DMS53 (cell line): ENCODE results near the gene ZNF639.
"Not testable (repeated sequence)": the region's sequence is repeated elsewhere in the genome, so short reads cannot be mapped to it uniquely, and the experiment has no call there.

Experiments
- DNase-seq: peaks from one replicate; lab custom pipeline; 2025; lab: John Stamatoyannopoulos, UW

Gene ZNF639

DNA sequence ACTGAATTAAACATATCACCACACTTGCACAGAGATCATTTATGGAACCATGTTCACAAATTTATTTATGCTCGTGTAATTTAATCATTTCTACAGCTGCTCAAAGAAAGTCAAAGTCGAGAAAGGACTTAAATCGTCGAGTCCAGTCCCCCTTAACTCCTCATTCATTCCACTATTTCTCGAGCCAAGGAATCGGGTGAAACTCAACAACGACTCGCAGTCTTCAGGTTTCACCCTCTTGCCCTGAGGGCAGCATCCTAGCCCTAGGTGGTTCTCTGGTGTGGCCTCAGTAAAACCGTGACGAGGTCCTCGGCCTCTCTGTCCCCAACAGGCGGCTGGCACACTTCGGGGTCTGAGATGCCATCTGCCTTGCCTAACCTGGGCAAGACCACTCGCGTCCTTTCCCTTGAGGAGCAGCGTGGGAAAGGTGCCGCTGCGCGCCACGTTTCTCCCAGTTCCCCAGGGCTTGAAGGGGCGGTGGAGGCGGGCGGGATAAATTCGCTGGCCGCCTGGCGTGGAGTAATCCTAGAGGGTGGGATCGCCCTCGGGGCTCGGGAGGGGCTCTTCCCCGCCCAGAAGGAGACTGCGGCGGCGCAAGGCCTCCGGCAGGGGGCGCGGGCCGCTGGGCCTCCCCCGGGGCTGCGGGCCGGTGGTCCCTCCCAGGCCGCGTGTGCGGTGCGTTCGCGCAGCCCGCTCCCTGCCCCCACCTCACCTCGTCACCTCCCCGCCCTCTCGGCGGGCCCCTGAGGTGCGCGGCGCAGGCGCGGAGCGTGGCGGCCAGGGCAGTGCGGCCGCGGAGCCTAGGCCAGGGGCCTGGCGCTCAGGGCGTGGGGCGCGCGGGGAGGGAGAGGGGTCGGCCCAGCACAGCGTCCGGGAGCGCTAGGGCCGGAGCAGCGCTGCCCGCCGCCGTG is at the start of gene ZNF639:
Gene ZNF639 (plus strand): TSS at position 746 of the 911 bp plus-strand sequence. CDS start 5,263 bp downstream, outside the sequence.
- peak; percentile 84 for DNase-seq

- not testable (repeated sequence) for DNase-seq
Observed at GRCh38 chr3:179274434-179274833, 48.4 kb upstream of the ZNF639 start.

DNA sequence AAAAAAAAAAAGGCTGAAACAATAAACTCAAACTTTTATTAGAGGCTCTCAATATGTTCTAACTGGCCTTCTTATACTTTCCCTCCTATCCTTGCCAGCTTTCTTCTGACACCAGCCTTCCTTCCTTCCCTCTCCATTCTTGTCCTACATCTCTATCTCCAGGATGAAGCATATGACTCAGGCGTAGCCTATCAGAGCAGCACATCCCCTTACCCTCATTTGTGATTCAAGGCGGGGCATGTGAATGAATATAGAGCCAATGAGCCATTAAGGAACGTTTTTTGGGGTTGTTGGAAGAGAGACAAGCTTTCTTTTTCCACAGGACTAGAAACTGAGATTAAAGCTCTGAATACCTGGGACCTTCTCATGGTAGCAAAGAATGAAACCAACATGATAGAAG is 46.8 kb upstream of the ZNF639 start:
- DNase-seq = no peak

GRCh38 chr3:179276743-179277142 is 46.1 kb upstream of the ZNF639 start:
- no peak for DNase-seq

- DNase-seq = no peak
Observed at GRCh38 chr3:179278151-179278550, 44.7 kb upstream of the ZNF639 start.

DNA sequence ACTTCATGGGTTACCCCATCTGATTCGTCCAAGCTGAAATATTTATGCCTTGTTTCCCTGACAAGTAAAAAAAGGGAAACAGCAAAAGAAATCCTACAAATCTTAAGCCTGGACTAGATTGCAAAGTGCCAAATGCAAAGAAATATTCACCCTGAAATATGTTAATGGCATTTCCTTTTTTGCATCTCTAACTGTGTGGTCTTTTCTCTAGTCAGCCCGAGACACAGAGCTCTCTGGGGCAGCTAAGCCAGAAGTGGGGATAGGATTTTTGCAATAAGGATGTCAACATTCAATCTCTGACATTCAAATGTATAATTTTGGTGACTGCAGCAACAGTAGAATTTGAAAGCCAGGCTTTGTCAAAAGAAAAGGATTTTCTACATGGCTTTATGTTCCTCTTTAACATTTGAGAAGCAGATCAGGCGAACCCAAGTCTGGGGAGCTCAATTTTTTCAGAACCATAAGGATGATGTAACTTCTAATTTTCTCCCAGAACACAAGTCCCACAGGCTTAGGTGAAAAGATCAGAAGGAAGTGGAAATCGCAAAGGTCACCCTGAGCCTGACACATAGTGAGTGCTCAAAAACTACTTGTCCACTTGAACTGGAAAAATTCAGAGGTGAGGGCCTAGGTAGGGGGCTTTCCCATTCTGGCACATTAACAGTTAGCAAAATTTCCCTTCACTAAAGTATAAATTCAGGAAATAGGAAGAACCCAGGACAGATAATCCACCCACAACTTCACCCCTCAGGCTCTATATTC is 43.7 kb upstream of the ZNF639 start:
- no peak for DNase-seq

DNA sequence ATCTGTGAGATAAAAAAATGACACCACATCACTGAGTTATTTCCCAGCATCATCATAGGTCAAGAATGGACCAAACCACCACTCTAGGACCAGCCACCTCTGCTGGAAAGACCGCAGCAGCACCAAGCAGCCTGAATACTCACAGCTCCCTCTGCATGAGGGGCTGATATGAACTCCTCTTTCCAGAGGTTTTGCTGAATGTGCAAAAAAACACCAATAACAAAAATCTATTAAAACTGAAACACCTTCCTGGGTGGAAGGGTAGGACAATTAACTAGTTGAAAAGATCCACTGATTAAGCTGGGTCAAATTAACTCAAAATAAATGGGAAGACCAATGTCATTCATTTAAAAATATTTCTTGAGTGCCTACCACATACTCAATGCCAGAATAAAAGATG is 43.0 kb upstream of the ZNF639 start:
- no peak for DNase-seq

DNA sequence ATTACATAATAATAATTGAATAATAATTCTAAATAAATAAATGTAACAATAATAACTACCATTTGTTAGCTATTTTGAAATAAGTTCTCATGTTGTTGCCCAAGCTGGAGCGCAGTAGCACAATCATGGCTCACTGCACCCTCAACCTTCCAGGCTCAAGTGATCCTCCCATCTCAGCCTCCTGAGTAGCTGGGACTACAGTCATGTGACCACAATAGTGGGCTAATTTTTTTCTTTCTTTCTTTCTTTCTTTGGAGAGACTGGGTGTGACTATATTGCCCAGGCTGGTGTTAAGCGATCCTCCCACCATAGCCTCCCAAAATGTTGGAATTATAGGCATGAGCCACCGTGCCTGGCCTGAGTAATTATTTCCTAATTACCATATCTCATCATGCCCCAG is 41.0 kb upstream of the ZNF639 start:
- no peak for DNase-seq

GRCh38 chr3:179286331-179286730 is 36.5 kb upstream of the ZNF639 start:
- no peak for DNase-seq

DNA sequence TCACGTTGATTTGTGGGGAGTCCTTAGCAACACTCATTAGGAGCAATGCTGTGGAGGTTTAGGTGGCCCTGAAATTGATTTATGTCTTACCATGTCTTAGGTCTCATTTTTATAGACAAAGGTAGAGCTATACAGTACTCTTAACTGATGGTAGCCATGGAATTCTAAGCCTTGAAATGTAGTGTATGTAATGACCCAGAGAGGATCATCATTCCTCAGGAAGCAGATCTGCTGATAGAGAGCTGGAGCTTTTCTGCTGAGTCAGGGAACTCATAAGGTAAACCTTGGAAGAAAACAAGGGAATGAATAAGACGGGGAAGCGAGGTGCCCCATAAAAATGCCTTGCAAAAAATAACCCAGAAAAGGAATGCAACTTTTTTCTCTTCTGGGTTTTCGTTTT is 34.0 kb upstream of the ZNF639 start:
- no peak for DNase-seq

DNA sequence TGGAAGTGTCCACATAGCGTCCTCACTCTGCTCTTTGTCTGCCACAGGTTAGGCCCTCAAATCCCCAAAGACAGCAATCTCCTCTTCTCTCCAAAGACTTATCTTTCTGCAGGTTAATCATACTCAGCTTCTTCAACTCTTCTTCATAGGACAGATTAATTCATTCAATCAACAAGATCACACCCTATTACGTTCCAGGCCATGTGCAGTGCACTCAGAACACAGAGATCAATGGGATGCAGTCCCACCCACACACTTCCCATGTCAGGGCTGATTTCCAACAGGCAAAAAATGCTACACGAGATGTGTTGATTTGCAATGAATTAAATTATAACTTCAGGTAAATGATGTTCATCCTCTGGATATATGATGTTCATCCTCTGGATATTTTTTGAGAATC is 33.5 kb upstream of the ZNF639 start:
- no peak for DNase-seq

GRCh38 chr3:179292450-179292849 is 30.4 kb upstream of the ZNF639 start:
- no peak for DNase-seq

- no peak for DNase-seq
Observed at GRCh38 chr3:179297971-179298725, 24.7 kb upstream of the ZNF639 start.

DNA sequence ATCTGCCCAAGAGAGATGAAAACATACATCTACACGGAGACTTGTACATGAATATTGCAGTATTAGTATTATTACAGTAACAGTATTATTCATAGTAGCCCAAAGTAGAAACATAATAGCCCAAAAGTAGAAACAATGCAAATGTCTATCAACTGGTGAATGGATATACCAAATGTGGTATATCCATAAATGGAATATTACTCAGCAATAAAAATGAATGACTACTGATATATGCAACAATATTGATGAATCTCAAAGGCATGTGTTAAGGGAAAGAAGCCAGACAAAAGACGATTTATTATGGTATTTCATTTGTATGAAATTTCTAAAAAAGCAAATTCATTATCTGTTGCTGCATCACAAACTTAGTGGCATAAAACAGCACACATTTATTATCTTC is 23.5 kb upstream of the ZNF639 start:
- no peak for DNase-seq

DNA sequence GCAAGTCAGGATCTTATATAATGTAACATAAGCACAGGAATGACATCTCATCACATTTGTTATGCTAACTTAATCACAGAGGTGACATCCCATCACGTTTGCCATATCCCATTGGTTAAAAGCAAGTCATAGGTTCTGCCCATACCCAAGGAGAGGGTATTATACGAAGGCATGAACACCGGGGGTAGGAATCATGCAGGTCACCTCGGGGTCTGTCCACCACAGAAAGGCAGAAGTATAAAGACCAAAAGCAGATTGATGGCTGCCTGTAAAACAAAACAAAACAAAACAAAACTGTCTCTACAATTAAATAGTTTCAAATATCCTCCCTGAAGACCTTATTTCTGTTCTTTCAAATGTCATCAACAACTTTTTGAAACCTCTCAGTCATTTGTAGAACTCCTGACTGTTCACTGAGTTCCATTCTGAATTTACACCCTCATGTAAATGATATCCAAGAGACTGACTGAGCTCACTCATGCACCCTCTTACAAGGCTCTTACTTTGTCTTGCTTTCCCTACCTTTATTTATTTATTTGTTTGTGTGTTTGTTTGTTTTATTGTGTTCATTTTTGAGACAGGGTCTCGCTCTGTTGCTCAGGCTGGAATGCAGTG is 22.7 kb upstream of the ZNF639 start:
- DNase-seq = no peak

DNA sequence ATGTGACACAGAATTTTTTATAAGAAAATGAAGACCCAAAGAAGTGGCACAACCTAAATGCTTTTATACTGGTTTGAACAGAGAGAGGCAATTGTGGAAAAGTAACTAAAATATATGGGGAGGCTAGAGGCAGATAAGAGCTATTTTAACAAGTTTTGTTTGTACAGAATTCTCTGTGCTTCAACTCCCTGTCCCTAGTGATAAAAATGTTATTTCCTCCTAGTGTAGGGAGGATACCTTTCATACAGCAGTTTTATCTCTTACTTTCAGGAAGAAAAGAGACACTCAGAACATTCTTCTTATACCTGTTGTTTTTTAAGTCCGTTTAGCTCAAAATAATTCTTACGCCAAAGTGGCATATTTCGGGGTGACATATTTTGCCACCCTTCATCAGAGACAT is 21.2 kb upstream of the ZNF639 start:
- no peak for DNase-seq

DNA sequence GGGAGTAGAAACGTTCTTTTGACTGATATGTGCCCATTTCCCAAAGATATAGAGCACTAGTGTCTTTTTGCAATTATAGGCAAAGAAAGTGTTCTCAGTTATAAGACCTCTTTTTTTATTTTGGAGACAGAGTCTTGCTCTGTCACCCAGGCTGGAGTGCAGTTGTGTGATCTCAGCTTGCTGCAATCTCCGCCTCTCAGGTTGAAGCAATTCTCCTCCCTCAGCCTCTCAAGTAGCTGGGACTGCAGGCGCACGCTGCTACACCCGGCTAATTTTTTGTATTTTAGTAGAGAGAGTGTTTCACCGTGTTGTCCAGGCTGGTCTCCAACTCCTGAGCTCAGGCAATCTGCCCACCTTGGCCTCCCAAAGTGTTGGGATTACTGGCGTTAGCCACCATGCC is 20.7 kb upstream of the ZNF639 start:
- DNase-seq = no peak

- peak; percentile 10 for DNase-seq
Observed at GRCh38 chr3:179304605-179305004, 18.2 kb upstream of the ZNF639 start.

- not testable (repeated sequence) for DNase-seq
Observed at GRCh38 chr3:179307362-179307761, 15.5 kb upstream of the ZNF639 start.

DNA sequence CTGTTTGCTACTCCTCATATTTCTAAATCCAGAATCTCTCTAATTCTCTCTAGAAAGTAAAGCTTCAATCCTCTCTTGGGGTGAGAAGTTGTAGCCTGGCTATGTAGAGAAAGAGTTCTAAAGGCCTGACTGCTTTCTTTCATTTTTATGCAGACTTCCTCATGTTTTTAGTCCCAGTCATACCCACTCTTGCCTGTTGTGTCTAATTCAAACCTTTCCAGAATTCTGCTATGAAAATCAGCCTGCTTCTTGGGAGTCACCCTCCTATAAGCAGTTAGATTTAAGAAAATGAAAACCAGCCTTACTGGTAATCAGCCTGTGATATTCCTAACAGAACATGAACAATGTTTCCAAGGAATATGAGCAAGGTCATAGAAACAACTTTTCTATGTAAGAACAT is 14.8 kb upstream of the ZNF639 start:
- DNase-seq = no peak

- DNase-seq = no peak
Observed at GRCh38 chr3:179309225-179310078, 13.4 kb upstream of the ZNF639 start.
